ENCODE measurements around the gene FRMD4A.

FRMD4A gene

DNA sequence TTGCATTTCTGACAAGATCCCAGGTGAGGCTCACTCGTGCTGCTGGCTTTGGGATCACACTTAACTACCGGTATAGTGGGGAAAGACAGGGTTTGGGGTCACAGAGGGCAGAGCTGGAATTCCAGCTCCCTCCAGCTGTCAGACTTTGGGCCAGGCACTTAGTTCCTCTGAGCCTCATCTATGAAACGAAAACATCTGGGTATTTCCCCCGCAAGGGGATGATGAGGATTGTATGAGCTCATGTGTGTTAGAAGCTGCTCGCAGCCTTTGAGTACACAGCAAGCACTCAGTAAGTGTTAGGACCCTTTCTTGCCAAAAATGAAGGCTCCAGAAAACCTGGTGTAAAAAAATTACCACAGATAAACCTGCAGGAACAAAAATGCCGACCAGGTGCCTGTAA lies 677.9 kb downstream of the FRMD4A start:
- DNase-seq (ENCODE audit: low read depth, low spot score): no peak

DNA sequence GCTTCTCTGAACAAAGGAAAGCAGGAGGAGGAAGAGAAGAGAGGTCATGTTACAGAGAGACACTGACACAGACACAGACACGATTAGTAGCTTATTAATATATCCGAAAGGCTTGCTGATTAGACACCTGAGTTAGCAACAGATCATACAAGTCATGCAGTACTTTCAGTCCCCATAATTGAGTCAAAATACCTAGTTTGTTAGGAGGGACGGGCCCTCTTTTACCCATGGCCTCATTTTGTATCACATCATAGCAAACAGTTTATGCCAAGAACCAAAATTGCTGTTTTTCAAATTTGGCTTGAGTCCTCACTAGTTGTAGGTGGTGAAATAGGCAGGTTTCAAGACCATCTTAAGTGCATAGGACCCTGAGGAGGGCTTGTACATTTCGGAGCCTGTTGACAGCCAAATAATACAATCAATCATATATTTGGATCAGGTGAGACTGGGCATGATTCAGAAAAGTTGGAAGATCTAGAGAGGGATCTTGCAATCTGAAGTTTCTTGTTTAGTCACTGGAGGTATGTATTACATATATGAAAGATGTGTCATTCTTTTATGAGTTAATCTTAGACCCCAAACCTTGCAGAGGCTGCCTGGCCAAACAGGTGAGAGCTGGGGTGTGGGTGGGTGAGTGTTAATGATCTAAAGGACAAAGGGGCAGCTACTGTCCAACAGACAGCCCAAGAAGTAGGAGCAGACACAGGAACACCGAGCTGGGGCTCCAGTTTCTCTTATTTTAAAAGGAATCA lies 678.6 kb downstream of the FRMD4A start:
- no peak for DNase-seq (ENCODE audit: low read depth, low spot score)

DNA sequence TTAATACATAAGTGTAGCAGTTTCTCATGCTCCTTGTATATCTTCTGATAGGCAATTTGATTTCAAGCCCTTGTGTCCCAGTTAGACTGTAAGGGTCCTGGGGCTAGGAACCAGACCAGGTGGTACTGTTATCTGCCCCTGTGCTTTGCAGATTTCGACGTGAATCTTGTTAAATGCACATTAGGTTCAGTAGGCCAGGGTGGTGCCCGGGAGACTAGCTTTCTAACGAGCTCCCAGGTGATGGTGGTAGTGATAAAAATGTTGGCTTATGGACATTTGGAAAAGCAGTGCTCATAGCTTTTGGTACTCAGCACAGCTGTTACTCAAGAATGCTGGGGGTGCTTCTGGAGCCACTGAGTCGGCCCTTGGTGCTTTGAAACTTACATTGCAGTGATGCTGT lies 679.8 kb downstream of the FRMD4A start:
- DNase-seq (ENCODE audit: low read depth, low spot score): no peak

DNA sequence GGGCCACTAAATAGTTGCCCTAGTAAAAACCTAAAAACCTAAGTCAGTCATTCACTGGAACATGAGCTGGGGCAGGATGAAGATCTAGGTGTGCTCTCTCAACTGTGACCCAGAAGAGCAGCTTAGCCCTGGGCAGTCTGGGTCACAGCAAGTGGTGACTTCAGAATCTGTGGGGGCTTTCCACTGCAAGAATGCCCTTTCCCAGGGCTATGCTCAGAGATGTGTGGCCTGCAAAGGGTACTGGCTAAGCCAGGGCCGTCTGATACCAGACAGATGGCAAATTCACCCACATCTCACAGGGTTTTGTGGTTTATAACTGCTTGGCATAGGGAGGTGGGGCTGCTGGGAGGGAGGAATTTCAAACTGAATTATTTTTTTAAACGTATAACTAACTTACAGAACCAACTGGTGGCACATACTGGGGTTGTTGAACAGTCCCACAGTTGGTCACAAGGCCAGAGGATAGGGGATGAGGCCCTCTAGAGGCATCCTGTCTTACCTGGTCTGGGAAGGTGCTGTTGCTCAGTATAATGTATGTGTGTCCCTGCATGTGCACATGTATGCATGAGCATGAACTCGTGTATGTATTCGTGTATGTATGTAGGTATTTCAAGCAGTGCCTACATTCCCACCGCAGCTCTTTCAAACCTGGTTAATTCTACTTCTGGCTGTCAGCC lies 680.7 kb downstream of the FRMD4A start:
- DNase-seq (ENCODE audit: low read depth, low spot score): no peak

DNA sequence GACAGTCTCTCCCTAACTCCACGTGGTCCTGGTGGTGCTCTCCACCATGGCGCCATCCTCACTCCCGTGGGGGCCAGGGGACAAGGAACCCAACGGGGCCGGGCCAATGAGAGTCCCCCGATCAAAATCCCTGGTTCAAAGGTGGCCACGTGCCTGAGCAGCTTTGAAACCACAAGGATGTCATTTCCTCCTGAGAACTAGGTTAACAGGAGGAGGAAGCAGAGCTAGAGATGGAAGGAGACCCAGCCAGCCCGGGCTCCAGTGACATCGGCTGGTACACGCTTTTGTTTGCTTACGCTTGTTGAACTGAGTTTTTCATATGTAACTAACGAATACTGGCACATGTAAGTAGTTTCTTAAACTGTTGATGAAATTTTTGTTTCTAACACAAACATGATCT lies 682.3 kb downstream of the FRMD4A start:
- DNase-seq (ENCODE audit: low read depth, low spot score): no peak

DNA sequence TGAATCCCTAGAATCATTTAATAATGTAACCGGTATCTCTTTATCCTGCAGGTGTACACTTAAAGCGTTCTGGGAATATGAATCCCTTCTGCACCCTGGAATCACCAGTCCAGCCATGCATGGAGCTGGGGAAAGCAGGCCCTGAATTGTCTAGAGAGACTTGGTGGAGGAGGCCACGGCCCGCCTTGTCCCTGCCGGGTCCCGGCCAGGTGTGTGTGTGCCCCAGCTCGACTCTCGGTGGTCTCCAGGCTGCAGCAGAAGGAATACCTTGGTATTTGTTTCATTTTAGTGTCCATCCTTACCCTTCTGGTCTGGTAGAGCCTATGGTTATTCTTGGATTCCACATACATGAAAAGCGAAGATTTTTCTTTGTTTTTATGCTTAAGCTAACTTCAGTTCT lies 685.9 kb downstream of the FRMD4A start:
- DNase-seq (ENCODE audit: low read depth, low spot score): no peak

DNA sequence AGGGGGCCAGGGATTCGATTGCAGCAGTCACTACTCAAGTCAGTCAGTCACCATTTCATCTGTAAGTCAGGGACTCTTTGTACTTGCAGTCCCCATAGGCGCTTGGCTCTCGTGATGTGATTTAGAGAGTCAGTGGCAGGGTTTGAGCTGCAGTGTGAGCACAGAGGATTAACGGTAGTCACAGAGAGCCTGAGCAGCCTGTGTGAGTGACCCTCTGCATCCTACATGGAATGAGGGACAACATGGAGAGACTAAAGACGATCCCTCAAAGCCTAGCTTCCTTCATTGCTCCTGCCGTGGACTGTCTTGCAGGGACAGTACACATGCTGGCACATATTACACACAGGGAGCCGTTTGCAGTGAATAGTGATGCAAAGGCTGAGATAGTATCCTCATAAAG lies 687.7 kb downstream of the FRMD4A start:
- DNase-seq (ENCODE audit: low read depth, low spot score): no peak

DNA sequence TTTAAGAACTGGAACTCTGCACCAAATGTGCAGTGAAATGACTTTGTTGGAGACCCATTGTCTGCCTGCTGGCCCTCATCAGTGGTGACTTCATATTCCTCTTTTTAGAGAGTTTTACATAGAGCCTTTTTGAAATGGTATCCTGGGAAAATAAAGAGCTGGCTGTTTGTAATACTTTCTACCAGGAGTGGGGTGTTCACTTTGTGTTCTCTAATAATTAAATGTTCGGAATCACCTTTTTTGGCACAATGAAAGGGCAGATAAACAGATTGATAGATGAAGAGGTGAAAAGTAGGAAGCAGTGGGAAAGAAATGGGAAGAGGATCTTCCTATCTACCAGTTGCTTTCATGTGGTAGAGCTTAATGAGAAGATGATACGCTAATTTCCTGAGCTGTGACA lies 688.4 kb downstream of the FRMD4A start:
- no peak for DNase-seq (ENCODE audit: low read depth, low spot score)

DNA sequence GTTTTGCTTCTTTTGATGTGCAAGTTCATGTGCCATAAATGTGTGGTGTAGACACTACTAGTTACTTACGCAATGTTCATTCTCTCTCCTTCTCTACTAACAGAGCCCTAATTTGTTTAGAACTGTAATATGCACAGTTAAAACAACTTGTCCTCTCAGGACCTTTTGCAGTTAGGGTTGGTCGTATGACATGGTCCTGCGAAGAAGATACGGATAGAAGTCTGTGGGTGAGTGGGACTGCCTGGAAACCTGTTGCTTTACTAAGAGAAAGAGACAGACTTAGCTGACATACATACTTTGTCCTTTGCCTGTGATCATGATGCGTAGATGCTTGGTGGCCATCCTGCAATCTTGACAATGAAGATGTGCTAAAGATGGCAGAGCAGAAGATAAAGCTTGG lies 692.8 kb downstream of the FRMD4A start:
- no peak for DNase-seq (ENCODE audit: low read depth, low spot score)

DNA sequence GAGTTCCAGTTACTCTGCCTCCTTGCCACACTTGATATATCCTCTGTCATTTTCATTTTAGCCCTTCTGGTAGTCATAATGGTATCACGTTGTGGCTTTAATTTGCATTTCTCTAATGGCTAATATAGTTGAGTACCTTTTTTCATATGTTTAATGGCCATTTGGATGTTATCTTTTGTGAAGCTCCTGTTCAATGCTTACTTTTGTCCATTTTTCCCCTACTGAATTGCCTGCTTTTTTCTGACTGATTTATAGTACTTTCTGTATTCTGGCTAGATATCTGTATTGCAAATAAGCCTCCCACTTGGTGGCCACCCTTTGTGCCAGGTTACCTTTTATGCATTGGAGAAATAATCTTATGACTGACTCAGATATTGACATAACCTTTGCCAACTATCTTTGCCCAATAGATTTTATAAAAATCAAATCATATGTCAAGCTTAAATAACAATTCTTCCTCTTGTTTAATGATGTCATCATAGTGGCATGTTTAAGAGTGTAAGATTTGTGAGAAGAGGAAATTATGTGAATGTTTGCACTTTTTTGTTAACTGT lies 693.3 kb downstream of the FRMD4A start:
- no peak for DNase-seq (ENCODE audit: low read depth, low spot score)

DNA sequence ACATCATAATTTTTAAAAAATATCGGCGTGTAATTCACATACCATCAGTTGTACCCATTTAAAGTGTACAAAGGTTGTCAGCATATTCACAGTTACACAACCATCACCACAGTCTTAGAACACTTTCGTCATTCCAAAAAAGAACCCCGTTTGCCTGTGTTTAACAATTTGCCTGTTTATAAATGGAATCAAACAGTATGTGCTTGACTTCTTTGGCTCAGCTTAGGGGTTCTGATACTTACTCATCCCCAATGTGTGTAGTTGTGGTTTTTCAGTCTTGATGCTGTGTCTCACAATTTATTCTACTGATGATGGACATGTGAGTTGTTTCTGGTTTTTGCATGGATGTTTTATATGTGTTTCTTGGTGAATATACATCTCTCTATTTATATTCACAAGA lies 693.9 kb downstream of the FRMD4A start:
- no peak for DNase-seq (ENCODE audit: low read depth, low spot score)

DNA sequence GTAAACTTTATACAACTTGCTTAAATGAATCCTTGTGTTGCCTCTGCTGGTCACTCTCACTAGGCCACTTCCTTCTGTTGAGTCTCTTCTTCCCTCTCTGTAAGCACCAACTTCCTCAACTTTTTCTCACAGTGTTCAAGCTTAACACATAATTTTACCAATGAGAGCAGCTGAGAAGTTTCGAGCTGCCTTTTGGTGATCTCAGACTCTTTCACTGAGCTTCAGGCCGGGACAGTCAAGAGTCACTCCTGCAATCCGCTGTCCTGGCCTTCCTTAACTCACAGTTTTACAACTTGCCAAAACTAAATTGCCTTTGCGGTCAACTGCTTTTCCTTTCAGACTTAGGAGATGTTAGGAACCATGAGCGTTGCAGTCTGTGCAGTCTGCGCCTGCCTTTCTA lies 696.5 kb downstream of the FRMD4A start:
- no peak for DNase-seq (ENCODE audit: low read depth, low spot score)

DNA sequence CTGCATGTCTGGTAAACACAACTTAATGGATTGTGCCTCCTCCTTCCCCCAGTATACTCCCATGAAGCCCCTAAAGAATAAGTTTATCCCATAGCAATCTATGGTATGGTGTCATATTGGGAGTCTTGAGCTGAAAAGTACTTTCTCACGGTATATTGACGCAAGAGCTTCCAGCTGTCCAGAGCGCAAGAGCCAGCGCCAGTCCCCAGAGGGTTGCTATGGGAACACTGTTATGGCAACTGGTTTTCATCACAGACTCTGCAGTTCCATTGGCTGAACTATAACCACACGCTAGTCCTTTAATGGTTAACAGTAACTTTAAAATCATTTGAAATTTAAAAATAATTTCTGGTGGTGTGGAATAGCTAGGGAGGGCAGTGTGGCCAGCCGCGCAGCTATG lies 697.0 kb downstream of the FRMD4A start:
- no peak for DNase-seq (ENCODE audit: low read depth, low spot score)

DNA sequence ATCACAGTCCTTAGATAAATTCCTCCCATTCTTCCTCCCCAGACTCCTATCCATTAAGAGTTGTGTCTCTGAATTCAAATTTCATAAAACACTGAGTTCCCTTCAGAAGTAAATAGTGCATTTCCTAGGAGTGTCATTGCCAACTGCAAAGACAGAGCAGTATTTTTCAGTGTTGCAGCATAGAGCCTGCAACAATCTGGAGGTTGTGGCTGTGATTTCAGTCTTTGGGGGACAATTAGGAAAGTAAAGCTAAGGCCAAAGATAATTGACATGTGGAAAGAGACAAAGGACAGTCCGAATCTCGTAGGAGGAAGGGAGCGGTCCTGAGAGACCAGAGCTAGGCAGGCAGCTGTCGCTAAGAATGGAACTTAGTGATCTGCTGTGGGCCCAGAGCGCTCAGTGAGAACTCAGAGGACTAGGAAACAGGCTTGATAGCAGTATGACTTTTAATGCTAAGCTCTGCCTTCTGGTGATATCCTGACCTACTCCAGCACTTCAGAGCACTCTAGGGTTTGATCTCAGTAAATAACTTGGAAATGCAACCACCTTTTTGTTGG lies 697.8 kb downstream of the FRMD4A start:
- no peak for DNase-seq (ENCODE audit: low read depth, low spot score)

DNA sequence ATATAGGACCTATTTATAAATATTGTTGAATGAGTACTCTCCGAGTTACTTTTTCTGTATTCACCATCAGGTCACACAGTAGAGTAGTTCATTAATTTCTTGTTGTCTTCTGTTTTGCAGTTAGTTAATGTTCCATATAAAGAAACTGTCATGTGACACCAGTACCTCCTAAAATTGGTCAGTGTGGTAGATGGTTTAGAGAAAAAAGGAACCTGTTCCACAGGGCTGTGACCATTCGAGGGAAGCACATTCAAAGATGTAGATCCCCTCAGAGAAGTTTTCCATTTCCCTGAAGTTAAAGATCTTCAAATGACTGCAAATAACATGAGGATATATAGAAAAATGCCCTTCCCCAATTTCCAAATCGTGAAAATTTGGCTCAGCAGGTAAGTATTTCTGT lies 698.3 kb downstream of the FRMD4A start:
- no peak for DNase-seq (ENCODE audit: low read depth, low spot score)

DNA sequence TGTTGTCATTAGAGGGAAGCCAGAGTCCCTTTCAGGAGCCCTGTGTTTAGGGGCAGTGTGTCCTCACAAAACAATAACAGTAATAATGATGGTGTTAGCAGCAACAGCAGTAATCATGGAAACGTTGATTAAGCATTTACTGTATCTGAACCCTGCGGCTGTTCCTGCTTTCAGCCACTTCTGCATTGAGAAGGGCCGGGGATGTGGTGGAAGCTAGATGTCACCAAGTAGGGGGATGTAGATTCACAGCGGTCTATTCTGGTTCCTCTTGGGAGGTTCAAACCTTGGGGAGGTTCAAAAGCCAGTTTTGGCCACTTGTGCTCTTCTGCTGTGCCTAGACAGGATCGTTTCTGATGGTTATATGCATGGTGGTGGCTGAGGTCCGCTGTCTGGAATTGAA lies 699.1 kb downstream of the FRMD4A start:
- DNase-seq (ENCODE audit: low read depth, low spot score): no peak

DNA sequence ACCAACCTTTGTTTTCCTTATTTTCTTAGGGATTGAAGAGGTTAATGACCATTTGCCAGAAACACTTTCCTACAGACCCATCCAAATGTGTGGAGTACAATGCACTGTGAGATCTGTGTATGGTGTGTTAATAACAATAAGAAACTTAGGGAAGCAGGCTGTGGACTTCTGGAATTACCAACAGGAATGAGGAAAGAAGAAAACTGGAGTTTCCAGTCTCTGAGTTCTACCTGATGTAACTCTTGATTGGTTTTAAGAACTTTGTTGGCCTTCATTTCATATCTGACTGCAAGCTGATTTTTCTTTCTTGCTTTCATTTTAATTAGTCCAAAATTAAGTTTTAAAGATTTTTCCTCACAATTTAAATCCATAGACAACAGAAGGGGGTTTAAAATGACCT lies 700.5 kb downstream of the FRMD4A start:
- no peak for DNase-seq (ENCODE audit: low read depth, low spot score)

DNA sequence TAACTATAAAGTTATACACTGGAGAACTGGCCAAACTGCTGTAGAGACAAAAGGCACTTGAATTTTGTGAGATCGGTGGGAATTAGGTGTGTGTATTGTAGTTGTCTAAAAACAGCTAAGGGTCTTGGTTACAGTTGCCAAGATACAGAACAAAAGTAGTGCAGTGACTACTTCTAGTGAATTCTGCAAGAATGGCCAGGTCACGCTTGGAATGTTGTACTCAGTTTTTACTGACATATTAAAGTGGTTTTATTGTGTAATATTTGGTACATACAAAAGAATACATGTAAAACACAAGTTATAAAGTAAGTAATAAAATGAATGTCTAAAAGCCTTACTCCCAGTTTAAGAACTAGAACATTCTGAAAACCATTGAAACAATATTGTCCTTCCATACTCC lies 701.6 kb downstream of the FRMD4A start:
- DNase-seq (ENCODE audit: low read depth, low spot score): no peak

DNA sequence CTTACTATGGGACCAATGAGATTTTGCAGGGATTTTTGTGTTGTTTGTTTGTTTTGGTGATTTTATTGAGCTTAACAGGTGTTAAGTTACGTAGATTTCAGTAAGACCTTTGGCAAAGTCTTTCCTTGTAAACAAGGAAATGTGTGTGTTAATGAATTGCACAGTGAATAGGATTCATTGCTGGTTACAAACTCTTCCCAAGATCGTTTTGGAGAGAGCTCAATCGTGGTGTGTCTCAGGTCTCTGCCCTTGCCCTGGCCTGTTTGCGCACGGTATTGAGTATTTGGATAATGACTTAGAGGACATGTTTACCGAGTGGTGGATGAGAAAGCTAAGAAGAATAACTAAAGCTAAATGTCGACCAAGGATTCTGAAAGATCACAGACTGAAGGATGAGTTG lies 702.1 kb downstream of the FRMD4A start:
- no peak for DNase-seq (ENCODE audit: low read depth, low spot score)

DNA sequence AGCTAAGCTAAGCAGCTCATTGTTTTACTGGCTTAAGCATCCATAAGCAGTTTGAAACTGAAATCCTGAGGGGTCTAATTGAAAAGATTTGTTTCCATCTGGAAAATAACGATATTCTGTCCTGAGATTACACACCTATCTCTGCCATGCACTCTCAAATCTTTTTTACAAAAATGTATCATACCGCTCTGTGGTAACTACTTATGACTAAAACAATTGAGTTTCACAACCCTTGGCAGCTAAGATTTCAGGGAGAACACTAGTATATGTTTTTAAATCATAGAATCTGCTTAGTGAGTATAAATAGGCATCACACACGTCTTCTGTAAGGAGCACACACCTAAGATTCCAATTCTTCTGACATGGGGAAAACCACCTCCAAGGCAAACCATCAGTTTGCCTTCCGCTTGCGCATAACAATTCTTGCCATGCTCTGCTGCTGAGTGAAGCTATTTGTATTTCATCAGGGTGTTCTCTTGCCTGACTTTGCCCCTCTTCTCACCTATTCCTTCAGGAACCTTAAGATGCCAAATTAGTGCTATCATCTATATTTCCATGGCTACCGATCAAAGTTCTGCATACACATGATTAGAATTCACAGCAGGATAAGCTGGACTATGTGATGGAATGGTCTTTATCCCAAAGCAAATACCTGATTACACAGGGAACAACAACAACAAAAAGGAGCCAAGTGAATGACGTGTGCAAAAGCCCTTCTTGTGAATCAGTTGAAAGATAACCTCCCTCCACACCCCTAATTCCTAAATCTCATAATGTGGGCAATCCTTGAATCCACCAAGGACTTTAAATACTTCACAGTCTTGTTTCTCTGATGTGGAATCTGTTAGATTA lies 703.0 kb downstream of the FRMD4A start:
- no peak for DNase-seq (ENCODE audit: low read depth, low spot score)

DNA sequence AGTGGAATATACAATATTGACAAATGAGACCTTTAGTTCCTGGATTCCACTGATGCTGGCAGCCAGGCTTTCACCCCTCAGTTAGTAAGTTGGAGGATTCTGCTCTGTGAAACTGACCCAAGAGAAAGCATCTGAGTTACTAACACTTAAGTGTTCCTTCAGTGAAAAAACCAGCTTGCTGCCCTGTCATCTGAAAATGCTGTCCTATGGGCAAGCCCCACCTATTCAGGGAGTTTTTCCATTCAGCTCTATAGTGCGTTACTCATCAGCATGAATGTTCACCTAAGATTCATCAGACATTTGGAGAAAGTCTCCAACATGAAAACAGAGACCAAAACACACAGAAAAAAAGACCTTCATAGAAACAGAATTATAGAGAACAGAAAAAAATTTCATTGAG lies 706.1 kb downstream of the FRMD4A start:
- DNase-seq (ENCODE audit: low read depth, low spot score): no peak

DNA sequence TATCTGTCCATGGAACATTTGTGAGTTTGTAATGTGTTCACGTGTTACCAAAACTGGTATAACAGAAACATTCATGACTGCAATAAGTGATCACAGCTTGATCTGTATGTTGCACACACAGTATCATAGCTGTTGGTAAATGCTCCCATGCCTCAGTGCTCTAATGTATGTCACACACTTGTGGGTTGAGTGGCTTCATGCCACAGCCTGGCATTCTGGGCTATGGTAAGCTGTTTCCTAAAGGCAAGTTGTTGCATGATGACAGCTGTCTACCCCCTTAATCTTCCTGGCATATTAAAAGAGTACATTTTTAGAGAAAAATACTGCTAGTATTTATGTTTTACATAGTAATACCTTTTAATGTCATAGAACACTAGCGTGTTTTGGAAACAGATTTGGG lies 708.8 kb downstream of the FRMD4A start:
- no peak for DNase-seq (ENCODE audit: low read depth, low spot score)

Measured in activated naive CD8-positive, alpha-beta T cell treated with anti-CD3 and anti-CD28 coated beads, Interleukin-2, amount 50 U/mL, for 16 hours (primary cell).